ENCODE results near the gene DGKD. TPM values are rescaled to one million over a fixed set of nuclear protein-coding genes. Genes with fewer than 3 reads are reported as not detected.

DGKD gene
- total RNA-seq, 1 experiment from 2014 or later = 41.4 TPM

- TF ChIP-seq PREB (CRISPR knock-in tag; IDR thresholded peaks at IDR 0.05; ENCODE audit: borderline replicate concordance) = no peak
- no peak for TF ChIP-seq AR (CRISPR knock-in tag; IDR thresholded peaks at IDR 0.05)
- TF ChIP-seq SOX15 (CRISPR knock-in tag; IDR thresholded peaks at IDR 0.05) = no peak
- TF ChIP-seq ZNF512 (CRISPR knock-in tag; IDR thresholded peaks at IDR 0.05; ENCODE audit: borderline replicate concordance) = no peak
Measured at GRCh38 chr2:233328922-233329321, 25.4 kb upstream of the DGKD start (continued).

- Mint-ChIP-seq H3K4me1 (peaks cover 13% of the 10 kb centered on the region), H3K4me3 (no peak overlapping the region), H3K9me3 (no peaks in the 10 kb centered on the region), H3K27me3 (ENCODE audit: low read depth) (peaks cover 60% of the 10 kb centered on the region), H3K27ac (no peak overlapping the region), H3K36me3 (no peaks in the 10 kb centered on the region)
- no peak for TF ChIP-seq E2F5 (CRISPR knock-in tag; IDR thresholded peaks at IDR 0.05)
- TF ChIP-seq ZNF423 (CRISPR knock-in tag; IDR thresholded peaks at IDR 0.05) = peak; percentile 99
- TF ChIP-seq ZNF281 (CRISPR knock-in tag; IDR thresholded peaks at IDR 0.05) = no peak
- peak; percentile 89; the same call in 1 of the 2 replicates for TF ChIP-seq TEAD1 (CRISPR knock-in tag; IDR thresholded peaks at IDR 0.05)
- 0 out of 2 replicates have a peak, but pooled peaks have one; percentile 19 for TF ChIP-seq MAX (CRISPR knock-in tag; IDR thresholded peaks at IDR 0.05)
- TF ChIP-seq PRRX2 (CRISPR knock-in tag; IDR thresholded peaks at IDR 0.05) = no peak
- ChIA-PET POLR2A (no interaction called here), CTCF (interaction anchor here (3.3 kb wide), 1 partner anchor 24 kb away, joined by 13 read pairs; the partner anchor contains the start of gene DGKD)
- DNase-seq (ENCODE audit: low spot score) (no peak), ATAC-seq (peak; percentile 73)
Measured at GRCh38 chr2:233329489-233330135, 24.7 kb upstream of the DGKD start.

GRCh38 chr2:233331536-233331935 lies 22.8 kb upstream of the DGKD start:
- ATAC-seq (no peak), DNase-seq (ENCODE audit: low spot score) (no peak)
- no peak overlapping the region for H3K4me3 Mint-ChIP-seq
- H3K36me3 Mint-ChIP-seq = no peaks in the 10 kb centered on the region
- H3K27me3 Mint-ChIP-seq (ENCODE audit: low read depth) = peaks cover 64% of the 10 kb centered on the region
- TF ChIP-seq NR2C2 (CRISPR knock-in tag; IDR thresholded peaks at IDR 0.05) = no peak
- TF ChIP-seq RORB (CRISPR knock-in tag; IDR thresholded peaks at IDR 0.05) = no peak
- TF ChIP-seq HMGA2 (CRISPR knock-in tag; IDR thresholded peaks at IDR 0.05) = no peak
- no peak for TF ChIP-seq SMAD4 (CRISPR knock-in tag; IDR thresholded peaks at IDR 0.05)
- ChIA-PET POLR2A (no interaction called here), CTCF (interaction anchor here (0.9 to 2.0 kb wide), 2 partner anchors 22 to 117 kb away, joined by 3 to 5 read pairs; no protein-coding TSS in a partner anchor)
- H3K4me1 Mint-ChIP-seq = peaks cover 13% of the 10 kb centered on the region
- no peaks in the 10 kb centered on the region for H3K9me3 Mint-ChIP-seq
- H3K27ac Mint-ChIP-seq = no peak overlapping the region
